GM18870 (cell line): Measurements from ENCODE around the gene SLC35B2.

Source experiments
- ATAC-seq: cut with Tn5 transposase; IDR thresholded peaks from one replicate; pipeline ENCODE4 v1.9.1; 2021; ENCODE audit warnings: moderate library complexity; ENCODE audit not compliant: unreplicated experiment

The SLC35B2 gene

GRCh38 chr6:44269178-44269920 lies 12.0 kb upstream of the SLC35B2 start:
- no peak for ATAC-seq

DNA sequence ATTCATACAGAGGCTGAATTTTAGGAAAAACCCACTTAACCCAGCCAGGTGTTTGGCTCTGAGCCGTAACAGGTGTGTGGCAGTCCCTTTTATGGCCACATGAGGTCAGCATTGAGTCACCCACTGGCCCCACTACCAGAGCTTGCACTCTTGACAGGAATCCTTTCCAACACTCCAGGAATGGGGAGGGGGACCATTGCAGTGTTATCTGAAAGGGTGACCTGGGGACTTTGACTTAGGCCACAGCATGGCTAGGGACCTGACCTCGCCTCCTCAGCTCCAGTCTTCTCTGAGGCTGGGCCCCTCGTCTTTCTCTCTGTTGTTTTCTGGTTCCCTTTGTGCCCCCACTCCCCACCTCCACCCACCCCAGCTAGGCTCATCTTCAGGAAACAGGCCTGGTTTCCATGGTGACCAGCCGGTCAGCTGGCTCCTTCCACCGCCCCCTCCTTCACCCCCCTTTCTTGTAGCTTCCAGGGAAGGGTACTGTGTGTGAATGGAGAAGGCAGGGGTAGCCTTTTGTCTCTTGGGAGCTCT lies 10.8 kb upstream of the SLC35B2 start:
- ATAC-seq = no peak

- ATAC-seq = no peak
Measured at GRCh38 chr6:44267252-44267651, 9.9 kb upstream of the SLC35B2 start.

DNA sequence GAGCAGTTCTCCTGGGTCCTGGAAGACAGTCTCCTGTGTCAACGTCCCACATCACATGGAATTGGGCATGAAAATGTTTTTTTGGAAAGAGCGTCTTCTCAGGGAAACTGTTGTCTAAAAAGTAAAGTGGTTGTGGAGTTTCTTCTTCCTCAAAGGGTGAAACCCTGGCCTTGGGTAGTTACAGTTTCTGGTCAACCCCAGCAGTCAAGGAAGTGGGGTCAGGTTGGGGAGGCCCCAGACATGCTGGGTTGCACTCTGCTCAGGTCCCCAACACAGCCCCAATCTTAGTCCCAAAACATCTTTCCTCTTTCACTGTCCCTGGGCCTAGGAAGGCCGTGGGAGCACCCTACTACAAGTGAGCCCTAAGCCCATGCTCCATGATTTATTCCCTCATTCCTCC lies 9.0 kb upstream of the SLC35B2 start:
- ATAC-seq = no peak

GRCh38 chr6:44265722-44266233 lies 8.4 kb upstream of the SLC35B2 start:
- ATAC-seq = no peak

DNA sequence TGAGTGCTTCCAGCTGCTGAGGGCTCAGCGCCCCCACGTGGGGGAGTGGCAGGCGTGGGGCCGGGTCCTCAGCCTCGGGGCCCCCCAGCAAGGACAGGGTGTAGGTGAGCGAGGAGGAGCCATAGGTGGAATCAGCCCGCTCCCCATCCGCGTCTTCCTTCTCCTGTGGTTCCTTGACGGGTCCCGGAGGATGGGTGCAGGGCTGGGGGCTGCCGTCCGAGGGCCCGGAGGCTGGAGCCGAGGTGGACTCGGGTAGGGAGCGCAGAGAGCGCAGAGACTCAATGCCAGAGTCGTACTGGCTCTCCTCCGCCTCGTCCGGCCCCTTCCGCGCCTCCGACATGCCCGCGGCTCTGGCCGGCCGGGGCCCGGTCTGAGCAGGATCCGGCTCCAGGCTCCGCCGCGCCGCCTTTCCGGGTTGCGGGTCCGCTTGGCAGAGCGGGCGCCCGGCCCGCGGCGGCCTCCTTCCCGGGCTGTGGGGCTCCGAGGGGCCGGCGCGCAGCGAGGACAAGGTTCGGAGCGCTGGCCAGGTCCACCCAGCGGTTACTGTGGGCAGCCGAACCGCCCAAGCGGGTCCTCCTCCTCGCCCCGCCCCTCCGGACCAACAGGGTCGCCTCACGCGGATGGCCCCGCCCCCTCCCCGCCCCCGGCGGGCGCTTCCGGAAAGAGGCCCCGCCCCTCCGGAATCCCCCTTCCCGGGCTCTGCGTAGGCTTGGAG lies 7.8 kb upstream of the SLC35B2 start, which contains the start of gene NFKBIE:
TSS of gene NFKBIE (minus strand) at position 545 of the 715 bp plus-strand sequence. CDS start at position 340, 205 bp downstream.
- no peak for ATAC-seq

DNA sequence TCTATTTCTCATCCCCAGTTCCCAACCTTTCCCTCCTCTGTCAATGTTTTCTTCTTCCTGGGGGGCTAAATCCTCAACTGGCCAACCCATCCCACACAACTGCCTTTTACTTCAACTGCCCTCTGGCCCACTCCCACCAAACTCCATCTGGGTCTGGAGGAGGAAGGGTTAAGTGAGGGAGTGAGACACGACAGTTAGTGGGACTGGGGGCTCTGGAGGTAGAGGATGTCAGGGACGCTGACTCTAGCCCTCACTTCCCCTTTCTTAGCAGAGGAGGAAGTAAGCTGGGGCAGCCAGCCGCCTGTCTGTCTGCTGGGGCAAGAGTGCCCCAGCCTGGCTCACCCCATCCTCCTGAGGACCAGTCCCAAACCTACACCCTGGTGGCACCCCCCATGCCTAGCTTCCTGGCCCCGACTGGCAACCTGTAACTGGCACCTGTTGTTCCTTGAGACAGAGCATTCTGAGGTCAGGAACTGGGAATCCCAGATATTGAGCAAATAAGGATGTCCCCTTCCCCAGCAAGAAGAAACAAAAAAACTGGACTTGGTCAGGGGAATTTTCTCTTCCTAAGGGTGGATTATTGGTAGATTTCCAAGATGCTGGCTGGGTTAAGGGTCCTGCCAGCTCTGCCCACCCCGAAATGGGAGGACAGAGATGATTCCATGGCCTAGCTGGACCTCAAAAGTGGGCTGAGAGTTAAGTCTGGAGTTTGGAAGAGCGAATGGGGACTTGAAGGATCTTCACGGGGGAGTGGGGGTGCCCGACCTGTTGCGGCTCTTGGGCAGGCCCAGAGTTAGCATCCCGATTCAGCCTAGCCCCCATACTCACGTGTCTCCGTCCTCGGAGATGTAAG lies 7.1 kb upstream of the SLC35B2 start:
- no peak for ATAC-seq

DNA sequence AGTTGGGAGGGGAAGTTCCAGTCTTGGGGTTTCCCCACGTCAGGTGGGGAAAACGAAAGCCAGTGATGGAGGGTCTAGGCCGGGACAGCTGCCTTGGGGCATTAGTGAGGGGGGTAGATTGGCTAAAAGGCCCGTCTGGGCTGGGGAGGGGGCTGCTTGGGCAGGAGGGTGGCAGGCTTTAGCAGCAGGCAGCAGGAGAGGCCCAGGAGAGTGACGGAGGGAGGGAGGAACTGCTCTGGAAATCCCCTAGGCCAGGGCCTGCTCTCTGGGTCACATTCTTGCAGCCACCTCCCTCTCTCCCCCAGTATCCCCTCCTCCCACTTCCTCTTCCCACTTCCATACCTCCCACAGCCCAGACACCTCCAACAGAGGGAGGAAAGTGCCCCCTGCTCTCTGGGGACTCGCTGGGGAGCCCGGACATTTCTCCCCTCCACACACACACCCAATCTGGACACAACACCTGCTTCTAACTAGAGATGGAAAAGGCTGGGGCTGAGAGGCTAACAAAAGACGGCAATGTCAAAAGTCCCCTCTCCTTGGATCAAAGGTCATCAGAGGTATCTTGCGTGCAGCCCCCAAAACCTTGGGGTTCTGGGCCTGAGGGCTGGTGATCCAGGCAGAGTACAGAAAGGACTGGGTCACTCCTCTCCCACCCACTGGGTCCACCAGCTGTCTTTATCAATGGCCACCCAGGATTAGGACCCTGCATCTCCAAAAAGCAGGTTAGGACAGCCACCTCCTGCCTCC lies 6.2 kb upstream of the SLC35B2 start:
- no peak for ATAC-seq

- ATAC-seq = no peak
Measured at GRCh38 chr6:44262467-44263353, 5.4 kb upstream of the SLC35B2 start.

DNA sequence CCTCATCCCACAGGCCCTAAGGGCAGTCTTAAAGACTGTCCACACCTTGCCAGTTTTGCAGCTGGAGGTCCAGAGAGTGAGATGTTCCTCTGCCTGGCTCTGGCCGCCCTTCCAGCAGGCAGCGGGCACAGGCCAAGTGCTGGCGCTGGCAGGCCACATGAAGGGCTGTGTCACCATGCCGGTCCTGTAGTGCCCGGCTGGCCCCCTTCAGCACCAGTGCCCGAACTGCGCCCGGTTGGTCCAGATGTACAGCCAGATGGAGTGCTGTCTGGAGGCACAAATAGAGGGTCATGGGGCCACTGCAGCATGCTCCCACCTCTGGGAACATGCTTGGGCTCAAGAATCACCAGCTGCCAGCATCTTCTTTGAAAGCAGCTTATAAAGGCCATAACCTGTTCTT lies 4.3 kb upstream of the SLC35B2 start:
- ATAC-seq = no peak

DNA sequence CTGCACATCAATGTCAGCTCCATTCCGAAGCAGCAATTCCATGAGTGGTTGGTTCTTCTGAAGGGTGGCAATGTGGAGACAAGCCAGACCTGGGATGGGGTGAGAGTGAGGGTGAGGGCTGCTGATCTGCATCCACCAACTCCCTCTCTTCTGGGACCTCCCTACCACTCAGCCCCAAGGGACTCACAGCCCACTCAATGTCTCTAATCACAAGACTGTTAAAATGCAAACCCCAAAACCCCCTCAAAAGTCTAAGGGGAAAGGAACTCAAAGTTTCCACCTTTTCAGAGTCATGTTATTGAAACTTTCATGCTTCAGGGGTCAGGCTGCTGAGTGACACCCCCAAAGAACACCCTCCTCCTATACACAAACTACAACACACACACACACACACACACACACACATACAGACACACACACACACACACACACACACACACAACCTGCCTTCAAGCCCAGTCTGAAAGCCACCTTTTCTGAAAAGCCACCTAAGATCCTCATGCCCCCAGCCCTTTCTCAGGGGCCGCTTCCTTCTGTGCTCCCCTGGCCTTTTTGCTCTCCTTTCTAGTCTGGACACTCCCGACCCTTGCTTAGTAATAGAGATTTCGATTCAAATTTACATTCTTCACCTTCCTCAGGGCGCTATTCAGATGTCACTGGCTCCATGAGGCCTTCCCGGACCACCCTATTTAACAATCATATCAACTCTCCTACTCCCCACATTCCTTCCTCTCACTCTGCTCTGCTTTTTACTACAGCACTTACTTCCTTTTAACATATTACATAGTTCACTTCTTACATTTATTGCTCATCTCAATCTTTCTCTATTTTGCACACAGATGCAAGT lies 3.3 kb upstream of the SLC35B2 start:
- no peak for ATAC-seq

DNA sequence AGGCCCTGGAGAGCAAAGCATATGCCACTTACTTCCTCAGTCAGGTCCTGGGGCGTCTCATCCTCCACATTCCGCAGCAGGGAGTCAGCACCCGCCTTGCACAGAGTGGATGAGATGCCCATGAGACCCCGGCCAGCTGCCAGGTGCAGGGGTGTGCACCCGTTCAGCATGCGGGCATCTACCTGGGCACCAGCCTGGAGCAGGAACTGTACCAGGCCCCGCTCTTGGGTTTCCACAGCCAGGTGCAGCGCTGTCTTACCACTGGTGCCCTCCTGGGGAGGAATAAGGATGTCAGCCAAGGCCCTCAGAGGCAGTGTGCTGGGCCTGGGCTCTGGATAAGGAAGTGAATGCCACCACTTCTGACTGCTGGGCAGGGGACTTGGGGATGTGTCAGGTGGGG lies 2.7 kb upstream of the SLC35B2 start:
- ATAC-seq = no peak

DNA sequence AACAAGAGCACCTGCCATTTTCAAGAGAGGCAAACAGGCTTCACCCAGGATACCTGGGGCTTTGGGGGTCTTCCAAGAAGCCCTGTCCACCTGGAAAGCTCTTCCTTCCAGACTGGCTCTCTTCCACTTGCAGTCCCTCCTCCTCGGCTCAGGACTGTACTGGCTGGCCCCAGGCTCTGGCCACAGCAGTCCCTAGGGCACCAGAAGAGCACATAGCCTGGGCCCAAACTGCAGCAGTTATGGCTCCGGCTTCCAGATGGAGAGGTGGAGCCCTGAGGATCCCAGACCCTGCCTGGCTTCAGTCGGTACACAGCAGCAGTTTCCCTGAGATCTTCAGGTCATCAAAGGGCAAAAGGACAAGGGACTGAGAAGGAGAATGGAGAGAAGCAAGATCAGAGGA lies 1.6 kb upstream of the SLC35B2 start:
- ATAC-seq = no peak

DNA sequence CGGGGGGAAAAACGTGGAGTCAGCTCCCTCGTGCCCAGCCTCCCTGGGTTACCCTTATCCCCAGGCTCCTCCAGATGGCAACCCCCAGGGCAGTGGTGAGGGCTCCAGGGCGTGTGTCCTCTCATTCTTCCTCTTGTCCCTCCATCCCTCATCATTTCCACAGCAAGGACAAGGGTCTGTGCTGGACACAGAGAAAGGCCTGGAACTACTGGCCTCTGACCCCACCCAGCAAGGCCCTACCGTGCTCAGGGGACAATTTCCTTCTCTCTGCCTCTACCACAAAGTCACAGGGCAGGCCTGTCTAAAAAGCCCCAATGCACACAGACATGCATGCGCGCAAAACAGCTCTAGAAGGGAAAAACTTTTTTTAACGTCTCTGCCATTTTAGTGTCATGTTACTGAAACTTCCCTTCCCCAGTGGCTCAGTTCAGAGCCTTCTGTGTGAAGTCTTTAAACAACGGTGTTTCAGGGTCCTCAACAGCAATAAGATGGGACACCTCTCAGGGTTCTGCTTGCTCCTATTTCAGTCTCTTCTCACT lies 1.1 kb upstream of the SLC35B2 start:
- no peak for ATAC-seq

DNA sequence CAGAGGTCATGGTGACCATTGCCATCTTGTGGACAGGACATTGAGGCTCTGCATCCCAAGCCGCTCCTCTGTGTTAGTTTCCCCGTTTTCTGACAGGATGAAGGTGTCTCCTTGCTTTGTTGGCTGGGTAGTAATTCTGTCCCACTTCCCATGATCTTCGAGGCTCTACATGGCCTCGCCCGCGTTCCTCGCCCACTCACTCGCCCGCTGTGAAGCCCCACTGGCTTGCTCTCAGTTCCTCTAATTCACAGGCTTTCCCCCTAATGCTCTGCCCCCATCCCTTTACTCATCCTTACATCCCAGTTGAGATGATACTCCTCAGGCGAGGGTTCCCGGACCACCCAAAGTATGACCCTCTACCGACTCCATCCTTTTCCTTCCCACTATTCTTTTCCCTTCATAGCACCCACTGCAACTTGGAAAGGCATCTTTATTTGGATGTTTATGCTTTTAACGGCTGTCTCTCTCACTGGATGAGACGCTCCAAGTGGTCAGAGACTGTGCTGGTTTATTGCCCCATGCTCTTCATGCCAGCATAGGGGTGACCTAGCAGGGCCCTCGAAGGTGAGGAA lies 511 bp upstream of the SLC35B2 start:
- ATAC-seq = no peak

GRCh38 chr6:44256775-44257024 lies 628 bp downstream of the SLC35B2 start:
- no peak for ATAC-seq

DNA sequence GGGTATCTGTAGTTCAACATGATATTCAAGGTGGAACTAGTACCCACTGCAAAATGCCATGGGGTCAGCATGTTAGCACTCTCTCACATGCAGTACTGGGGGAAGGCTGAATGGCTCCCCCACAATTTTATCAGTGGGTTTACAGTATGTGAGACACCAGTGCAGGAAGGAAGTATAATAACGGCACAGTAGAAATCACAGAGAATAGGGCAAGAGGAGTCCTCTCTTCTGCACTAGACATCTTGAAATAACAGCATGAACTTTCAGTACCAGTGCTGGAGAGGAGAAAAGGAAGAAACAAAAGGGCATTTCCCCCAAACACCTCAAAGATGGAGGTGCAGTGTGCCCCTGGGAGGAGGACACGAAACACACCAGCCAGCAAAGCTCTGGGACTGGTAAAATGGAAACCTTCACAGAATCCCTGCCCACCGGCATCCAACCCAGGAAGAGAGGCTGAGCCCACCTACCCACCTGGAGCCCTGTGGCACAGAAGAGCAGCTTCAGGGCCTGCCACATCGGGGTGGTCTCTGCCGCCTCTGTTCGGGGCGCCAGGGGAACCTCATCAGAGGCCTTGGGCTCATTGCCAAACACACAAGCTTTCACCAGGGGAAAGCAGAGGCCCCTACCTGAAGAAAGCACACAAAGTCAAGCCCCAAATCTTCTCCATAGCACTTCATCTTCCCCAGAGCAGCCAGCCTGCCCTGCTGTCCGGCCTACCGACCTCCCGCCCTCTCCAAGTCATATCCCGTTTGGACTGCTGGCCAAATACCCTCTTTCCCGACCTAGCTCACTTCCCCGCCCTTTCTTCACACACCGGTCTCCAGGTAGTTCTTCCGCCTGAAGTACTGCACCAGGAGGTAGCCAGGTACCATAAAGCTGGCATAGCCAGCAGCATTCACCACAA lies 1.2 kb downstream of the SLC35B2 start:
- no peak for ATAC-seq
